IPS-NIHi7 (cell line): ENCODE measurements around the gene RECQL5.
A peak's percentile ranks its signal among the peaks of the same experiment; 100 is the strongest.
"Not testable (repeated sequence)": the region's sequence is repeated elsewhere in the genome, so short reads cannot be mapped to it uniquely, and the experiment has no call there.

Source experiments
- DNase-seq: peaks from one replicate; pipeline ENCODE4 v3.0.0; 2012; ENCODE audit warnings: mixed read lengths; ENCODE audit errors: extremely low spot score

Gene RECQL5

GRCh38 chr17:75592348-75593020 lies 74.5 kb downstream of the RECQL5 start:
- DNase-seq: no peak

GRCh38 chr17:75591722-75592302 lies 75.1 kb downstream of the RECQL5 start:
- DNase-seq: no peak

GRCh38 chr17:75590849-75591721 lies 75.9 kb downstream of the RECQL5 start:
- DNase-seq: no peak

- no peak for DNase-seq
Measured at GRCh38 chr17:75590314-75590761, 76.6 kb downstream of the RECQL5 start.

- DNase-seq: no peak
Measured at GRCh38 chr17:75589919-75590303, 77.0 kb downstream of the RECQL5 start.

GRCh38 chr17:75589012-75589918 lies 77.7 kb downstream of the RECQL5 start:
- peak; percentile 99 for DNase-seq

- peak; percentile 46 for DNase-seq
Measured at GRCh38 chr17:75588596-75589011, 78.3 kb downstream of the RECQL5 start.

- peak; percentile 88 for DNase-seq
Measured at GRCh38 chr17:75587675-75588595, 79.0 kb downstream of the RECQL5 start, which contains the start of gene MYO15B. TSS of gene MYO15B (plus strand) at chr17:75587800. CDS start at chr17:75588058, 258 bp downstream.

GRCh38 chr17:75584849-75585175 lies 82.1 kb downstream of the RECQL5 start:
- no peak for DNase-seq

- DNase-seq: not testable (repeated sequence)
Measured at GRCh38 chr17:75583197-75583596, 83.8 kb downstream of the RECQL5 start.

- not testable (repeated sequence) for DNase-seq
Measured at GRCh38 chr17:75581121-75581725, 85.7 kb downstream of the RECQL5 start.
